Measurements from ENCODE around the gene ERAL1.

Gene ERAL1

GRCh38 chr17:28862561-28862960, 7.7 kb downstream of the ERAL1 start:
- peaks cover 27% of the 10 kb centered on the region for H3K36me3 Mint-ChIP-seq (ENCODE audit: low read depth)

GRCh38 chr17:28863953-28864352, 9.1 kb downstream of the ERAL1 start:
- Mint-ChIP-seq H3K4me3 (no peak overlapping the region), H3K9me3 (no peaks in the 10 kb centered on the region), H3K4me1 (no peaks in the 10 kb centered on the region), H3K36me3 (ENCODE audit: low read depth) (peaks cover 13% of the 10 kb centered on the region), H3K27ac (no peak overlapping the region), H3K27me3 (ENCODE audit: low read depth) (peaks cover 4% of the 10 kb centered on the region)
- no peak for TF ChIP-seq CTCF (IDR thresholded peaks at IDR 0.05; ENCODE audit: unreplicated experiment in 3 of 3)

More at GRCh38 chr17:28862561-28862960, 7.7 kb downstream of the ERAL1 start:
- peaks cover 4% of the 10 kb centered on the region for H3K27me3 Mint-ChIP-seq (ENCODE audit: low read depth)
- TF ChIP-seq CTCF (IDR thresholded peaks at IDR 0.05; ENCODE audit: unreplicated experiment in 3 of 3): no peak
- no peaks in the 10 kb centered on the region for H3K4me1 Mint-ChIP-seq
- H3K9me3 Mint-ChIP-seq: no peaks in the 10 kb centered on the region
- H3K4me3 Mint-ChIP-seq: no peak overlapping the region
- no peak overlapping the region for H3K27ac Mint-ChIP-seq

GRCh38 chr17:28864991-28865849, 10.4 kb downstream of the ERAL1 start:
- H3K36me3 Mint-ChIP-seq (ENCODE audit: low read depth): peaks cover 8% of the 10 kb centered on the region
- H3K27ac Mint-ChIP-seq: no peak overlapping the region
- no peaks in the 10 kb centered on the region for H3K4me1 Mint-ChIP-seq
- TF ChIP-seq CTCF (IDR thresholded peaks at IDR 0.05; ENCODE audit: unreplicated experiment in 3 of 3): no peak
- no peak overlapping the region for H3K4me3 Mint-ChIP-seq
- no peaks in the 10 kb centered on the region for H3K9me3 Mint-ChIP-seq
- peaks cover 7% of the 10 kb centered on the region for H3K27me3 Mint-ChIP-seq (ENCODE audit: low read depth)

- H3K36me3 Mint-ChIP-seq (ENCODE audit: low read depth): peaks cover 4% of the 10 kb centered on the region
- no peaks in the 10 kb centered on the region for H3K9me3 Mint-ChIP-seq
- no peak overlapping the region for H3K4me3 Mint-ChIP-seq
- H3K4me1 Mint-ChIP-seq: no peaks in the 10 kb centered on the region
- peaks cover 7% of the 10 kb centered on the region for H3K27me3 Mint-ChIP-seq (ENCODE audit: low read depth)
- TF ChIP-seq CTCF (IDR thresholded peaks at IDR 0.05; ENCODE audit: unreplicated experiment in 3 of 3): no peak
- no peak overlapping the region for H3K27ac Mint-ChIP-seq
Measured at GRCh38 chr17:28865946-28866752, 11.3 kb downstream of the ERAL1 start.

- Mint-ChIP-seq H3K4me3 (no peak overlapping the region), H3K36me3 (ENCODE audit: low read depth) (no peaks in the 10 kb centered on the region), H3K27ac (no peak overlapping the region), H3K27me3 (ENCODE audit: low read depth) (peaks cover 7% of the 10 kb centered on the region), H3K4me1 (no peaks in the 10 kb centered on the region), H3K9me3 (no peaks in the 10 kb centered on the region)
- no peak for TF ChIP-seq CTCF (IDR thresholded peaks at IDR 0.05; ENCODE audit: unreplicated experiment in 3 of 3)
Measured at GRCh38 chr17:28867276-28867675, 12.5 kb downstream of the ERAL1 start.

Data from nephron (organoid).